Measurements from ENCODE around the gene PNKD.

The PNKD gene

DNA sequence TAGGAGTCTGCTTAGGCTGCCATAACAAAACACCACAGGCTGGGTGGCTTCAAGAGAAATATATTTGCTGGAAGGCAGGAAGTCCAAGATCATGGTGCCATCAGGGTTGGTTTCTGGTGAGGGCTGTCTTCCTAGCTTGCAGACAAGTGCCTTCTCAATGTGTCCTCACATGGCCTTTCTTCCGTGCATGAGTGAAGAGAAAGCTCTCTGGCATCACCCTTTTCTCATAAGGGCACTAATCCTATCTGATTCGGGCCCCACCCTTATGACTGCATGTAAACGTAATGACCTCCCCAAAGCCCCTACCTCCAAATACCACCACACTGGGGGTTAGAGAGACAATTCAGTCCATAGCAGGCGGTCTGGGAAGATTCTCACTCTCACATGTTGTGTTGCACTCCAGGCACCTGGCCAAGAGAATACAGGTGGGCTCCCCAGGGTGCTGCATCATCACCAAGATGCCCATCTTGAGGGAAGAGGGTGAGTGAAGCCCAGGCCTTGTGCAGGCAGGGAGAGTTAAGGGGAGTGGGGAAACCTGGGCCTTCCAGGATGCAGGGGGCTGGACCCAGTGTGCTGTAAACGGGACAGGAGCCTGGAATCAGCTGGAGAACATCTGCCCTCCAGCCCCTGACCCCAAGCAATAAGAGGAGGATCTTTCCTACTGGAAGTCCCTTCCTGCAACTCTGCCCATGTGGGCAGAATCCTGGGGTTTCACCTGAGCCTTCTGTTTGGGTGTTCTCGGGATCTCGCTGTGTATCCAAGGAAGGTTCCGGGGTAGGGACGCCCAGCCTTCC is 96.5 kb downstream of the PNKD start:
- Histone ChIP-seq H3K4me2 (ENCODE audit: low read length) (peak overlapping the region; percentile 78), H3K79me2 (ENCODE audit: low read length) (no peaks in the 10 kb centered on the region), H3K27ac (ENCODE audit: low read length) (peak overlapping the region; percentile 56; the same call in 1 of the 2 replicates), H3K4me3 (ENCODE audit: low read length) (peak overlapping the region; percentile 86), H3K27me3 (ENCODE audit: low read depth, low read length) (no peaks in the 10 kb centered on the region), H3K9me3 (ENCODE audit: insufficient read depth, low read length) (peaks cover 5% of the 10 kb centered on the region; the same call in 1 of the 2 replicates), H3K4me1 (ENCODE audit: low read length) (peaks cover 43% of the 10 kb centered on the region), H3K9ac (ENCODE audit: low read length) (peak overlapping the region; percentile 83; the same call in 1 of the 2 replicates), H3K36me3 (replicated peaks; ENCODE audit: low read depth, low read length) (peaks cover 7% of the 10 kb centered on the region), H4K20me1 (ENCODE audit: insufficient read depth, low read length) (no peaks in the 10 kb centered on the region), H2AFZ (ENCODE audit: low read depth, low read length) (no peak overlapping the region)
- TF ChIP-seq EZH2phosphoT487 (IDR thresholded peaks at IDR 0.05; ENCODE audit: low read depth), result no peak

DNA sequence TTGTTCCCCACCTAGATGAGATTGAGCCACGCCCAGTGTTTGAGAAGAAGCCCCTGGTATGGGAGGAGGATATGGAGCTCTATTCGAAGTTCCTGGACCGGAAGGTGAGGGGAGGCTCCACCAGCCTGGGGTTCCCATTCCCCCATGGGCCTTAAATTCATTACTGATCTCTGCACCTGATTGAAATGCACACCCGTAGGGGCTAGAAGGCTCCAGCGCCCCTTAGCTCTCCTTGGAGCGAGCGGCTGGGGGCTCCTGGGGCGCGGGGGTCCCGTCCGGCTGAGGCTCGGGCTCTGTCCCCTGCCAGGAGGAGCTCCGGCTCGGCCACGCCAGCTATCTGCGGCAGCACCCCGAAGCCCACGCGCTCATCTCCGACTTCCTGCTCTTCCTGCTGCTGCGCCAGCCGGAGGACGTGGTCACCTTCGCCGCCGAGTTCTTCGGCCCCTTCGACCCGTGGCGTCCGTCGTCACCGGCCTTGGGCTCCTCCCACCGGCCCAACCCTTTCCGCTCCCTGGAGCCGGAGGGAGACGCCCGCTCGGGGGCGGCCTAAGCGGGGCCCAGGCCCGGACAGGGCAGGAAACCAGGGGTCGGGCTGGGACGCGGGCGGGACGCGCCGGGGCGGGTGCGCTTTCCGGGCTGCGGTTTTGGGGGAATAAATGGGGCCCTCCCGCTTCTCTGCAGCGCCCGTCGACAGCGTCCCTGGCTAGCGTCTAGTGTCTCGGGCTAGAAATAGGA is 97.3 kb downstream of the PNKD start:
- H3K79me2 ChIP-seq (ENCODE audit: low read length), result no peaks in the 10 kb centered on the region
- H3K4me2 ChIP-seq (ENCODE audit: low read length), result peak overlapping the region; percentile 78
- H3K27ac ChIP-seq (ENCODE audit: low read length), result peak overlapping the region; percentile 56
- H3K4me1 ChIP-seq (ENCODE audit: low read length), result peaks cover 39% of the 10 kb centered on the region
- H3K36me3 ChIP-seq (replicated peaks; ENCODE audit: low read depth, low read length), result peaks cover 7% of the 10 kb centered on the region
- peaks cover 5% of the 10 kb centered on the region; the same call in 1 of the 2 replicates for H3K9me3 ChIP-seq (ENCODE audit: insufficient read depth, low read length)
- TF ChIP-seq EZH2phosphoT487 (IDR thresholded peaks at IDR 0.05; ENCODE audit: low read depth), result no peak
- TF ChIP-seq, protein P1, sequence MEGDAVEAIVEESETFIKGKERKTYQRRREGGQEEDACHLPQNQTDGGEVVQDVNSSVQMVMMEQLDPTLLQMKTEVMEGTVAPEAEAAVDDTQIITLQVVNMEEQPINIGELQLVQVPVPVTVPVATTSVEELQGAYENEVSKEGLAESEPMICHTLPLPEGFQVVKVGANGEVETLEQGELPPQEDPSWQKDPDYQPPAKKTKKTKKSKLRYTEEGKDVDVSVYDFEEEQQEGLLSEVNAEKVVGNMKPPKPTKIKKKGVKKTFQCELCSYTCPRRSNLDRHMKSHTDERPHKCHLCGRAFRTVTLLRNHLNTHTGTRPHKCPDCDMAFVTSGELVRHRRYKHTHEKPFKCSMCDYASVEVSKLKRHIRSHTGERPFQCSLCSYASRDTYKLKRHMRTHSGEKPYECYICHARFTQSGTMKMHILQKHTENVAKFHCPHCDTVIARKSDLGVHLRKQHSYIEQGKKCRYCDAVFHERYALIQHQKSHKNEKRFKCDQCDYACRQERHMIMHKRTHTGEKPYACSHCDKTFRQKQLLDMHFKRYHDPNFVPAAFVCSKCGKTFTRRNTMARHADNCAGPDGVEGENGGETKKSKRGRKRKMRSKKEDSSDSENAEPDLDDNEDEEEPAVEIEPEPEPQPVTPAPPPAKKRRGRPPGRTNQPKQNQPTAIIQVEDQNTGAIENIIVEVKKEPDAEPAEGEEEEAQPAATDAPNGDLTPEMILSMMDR (IDR thresholded peaks at IDR 0.05; ENCODE audit: low read depth, low read length), result no peak
- peak overlapping the region; percentile 45; the same call in 1 of the 2 replicates for H2AFZ ChIP-seq (ENCODE audit: low read depth, low read length)
- peak overlapping the region; percentile 86 for H3K4me3 ChIP-seq (ENCODE audit: low read length)
- no peaks in the 10 kb centered on the region for H3K27me3 ChIP-seq (ENCODE audit: low read depth, low read length)
- peak overlapping the region; percentile 83 for H3K9ac ChIP-seq (ENCODE audit: low read length)
- no peaks in the 10 kb centered on the region for H4K20me1 ChIP-seq (ENCODE audit: insufficient read depth, low read length)

DNA sequence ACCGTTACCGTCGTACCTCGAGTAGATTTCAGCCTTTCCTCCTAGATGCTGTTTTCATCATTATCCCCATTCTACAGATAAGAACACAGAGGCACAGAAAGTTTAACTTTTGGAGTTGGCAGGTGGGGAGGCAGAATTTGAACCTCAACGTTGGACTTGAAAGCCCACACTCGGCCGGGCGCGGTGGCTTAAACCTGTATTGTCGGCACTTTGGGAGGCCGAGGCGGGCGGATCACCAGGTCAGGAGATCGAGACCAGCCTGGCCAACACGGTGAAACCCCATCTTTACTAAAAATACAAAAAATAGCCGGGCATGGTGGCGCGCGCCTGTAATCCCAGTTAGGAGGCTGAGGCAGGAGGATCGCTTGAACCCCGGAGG is 97.8 kb downstream of the PNKD start:
- TF ChIP-seq, protein P1 (IDR thresholded peaks at IDR 0.05; ENCODE audit: low read depth, low read length), result no peak
- TF ChIP-seq EZH2phosphoT487 (IDR thresholded peaks at IDR 0.05; ENCODE audit: low read depth), result no peak
- Histone ChIP-seq H3K4me1 (ENCODE audit: low read length) (peaks cover 34% of the 10 kb centered on the region), H3K36me3 (replicated peaks; ENCODE audit: low read depth, low read length) (peaks cover 7% of the 10 kb centered on the region), H3K27ac (ENCODE audit: low read length) (peak overlapping the region; percentile 56), H3K9ac (ENCODE audit: low read length) (peak overlapping the region; percentile 83), H3K4me3 (ENCODE audit: low read length) (peak overlapping the region; percentile 86), H3K9me3 (ENCODE audit: insufficient read depth, low read length) (peaks cover 5% of the 10 kb centered on the region; the same call in 1 of the 2 replicates), H4K20me1 (ENCODE audit: insufficient read depth, low read length) (no peaks in the 10 kb centered on the region), H3K79me2 (ENCODE audit: low read length) (no peaks in the 10 kb centered on the region), H3K4me2 (ENCODE audit: low read length) (peak overlapping the region; percentile 78), H2AFZ (ENCODE audit: low read depth, low read length) (no peak overlapping the region), H3K27me3 (ENCODE audit: low read depth, low read length) (no peaks in the 10 kb centered on the region)

DNA sequence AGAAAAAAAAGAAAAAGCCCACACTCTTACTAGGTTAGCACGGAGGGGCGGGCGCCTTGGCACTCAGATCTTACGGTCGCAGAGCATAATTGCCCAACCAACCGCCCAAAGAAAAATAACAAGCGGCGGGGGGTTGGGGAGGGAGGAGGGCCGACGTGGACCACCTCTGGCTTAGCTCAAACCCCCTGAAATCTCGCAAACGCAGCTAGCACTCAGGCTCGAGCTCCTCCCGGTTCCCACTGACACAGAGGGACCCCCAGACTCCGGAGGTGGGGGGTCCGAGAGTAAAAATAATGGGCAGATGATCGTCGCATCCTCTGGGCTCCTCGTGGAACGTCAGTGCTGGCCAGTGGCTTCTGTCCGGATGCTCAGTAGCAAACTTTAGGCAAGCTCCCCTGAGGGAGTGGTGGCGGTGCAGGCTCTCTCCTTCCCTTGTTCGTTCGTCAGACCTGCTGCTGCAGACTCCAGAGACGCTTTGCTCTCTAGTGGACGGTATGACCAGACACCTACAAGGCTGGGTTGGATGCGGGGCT is 98.4 kb downstream of the PNKD start:
- Histone ChIP-seq H3K9me3 (ENCODE audit: insufficient read depth, low read length) (peaks cover 5% of the 10 kb centered on the region; the same call in 1 of the 2 replicates), H2AFZ (ENCODE audit: low read depth, low read length) (no peak overlapping the region), H3K4me3 (ENCODE audit: low read length) (peak overlapping the region; percentile 86), H3K27ac (ENCODE audit: low read length) (no peak overlapping the region), H3K79me2 (ENCODE audit: low read length) (no peaks in the 10 kb centered on the region), H4K20me1 (ENCODE audit: insufficient read depth, low read length) (no peaks in the 10 kb centered on the region), H3K36me3 (replicated peaks; ENCODE audit: low read depth, low read length) (peaks cover 7% of the 10 kb centered on the region), H3K4me2 (ENCODE audit: low read length) (peak overlapping the region; percentile 78), H3K9ac (ENCODE audit: low read length) (peak overlapping the region; percentile 66), H3K27me3 (ENCODE audit: low read depth, low read length) (no peaks in the 10 kb centered on the region), H3K4me1 (ENCODE audit: low read length) (peaks cover 34% of the 10 kb centered on the region)
- no peak for TF ChIP-seq EZH2phosphoT487 (IDR thresholded peaks at IDR 0.05; ENCODE audit: low read depth)
- TF ChIP-seq, protein P1 (IDR thresholded peaks at IDR 0.05; ENCODE audit: low read depth, low read length), result no peak
